ENCODE data around the gene RNF151. TPM values are rescaled to one million over a fixed set of nuclear protein-coding genes. Genes with fewer than 3 reads are reported as not detected.
A peak's percentile ranks its signal among the peaks of the same experiment; 100 is the strongest.

RNF151 gene
- total and polyA plus RNA-seq, 2 of the 13 experiments (the other 11 are each of a cell fraction or from before 2014, with no cell fraction given): not detected

DNA sequence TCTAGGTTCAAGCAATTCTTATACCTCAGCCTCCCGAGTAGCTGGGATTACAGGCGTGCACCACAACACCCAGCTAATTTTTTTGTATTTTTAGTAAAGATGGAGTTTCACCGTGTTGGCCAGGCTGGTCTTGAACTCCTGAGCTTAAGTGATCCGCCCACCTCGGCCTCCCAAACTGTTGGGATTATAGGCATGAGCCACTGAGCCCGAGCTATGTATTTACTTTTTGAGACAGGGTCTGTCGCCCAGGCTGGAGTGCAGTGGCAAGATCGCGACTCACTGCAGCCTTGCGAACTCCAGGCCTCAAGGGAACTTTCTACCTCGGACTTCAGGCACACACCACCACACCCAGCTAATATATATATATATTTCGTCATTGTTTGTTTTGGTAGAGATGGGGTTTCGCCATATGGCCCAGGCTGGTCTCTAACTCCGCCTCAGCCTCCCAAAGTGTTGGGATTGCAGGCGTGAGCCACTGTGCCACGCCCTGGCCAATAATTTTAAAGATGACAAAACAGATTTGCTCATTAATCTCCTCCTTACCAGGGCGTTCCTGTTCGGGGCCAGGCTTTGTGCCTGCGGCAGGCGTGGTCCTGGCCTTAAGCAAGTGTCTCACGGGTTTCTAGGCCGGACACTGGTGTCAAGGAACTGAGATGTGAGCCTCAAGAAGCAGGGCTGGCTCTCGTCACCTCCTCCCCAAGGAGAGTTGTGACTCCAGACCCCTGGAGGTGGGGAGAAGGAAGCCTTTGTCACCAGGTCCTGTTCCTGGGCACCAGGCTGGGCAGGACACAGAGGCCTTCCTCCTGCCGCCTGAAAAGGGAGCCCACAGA is 48.7 kb downstream of the RNF151 start (continued):
- TF ChIP-seq ZNF350 (CRISPR knock-in tag; IDR thresholded peaks at IDR 0.05; ENCODE audit: borderline replicate concordance, low read depth) (no peak), DBP (CRISPR knock-in tag; IDR thresholded peaks at IDR 0.05; ENCODE audit: not compliant biosample characterization) (no peak), ZNF776 (CRISPR knock-in tag; IDR thresholded peaks at IDR 0.05) (no peak), TBX2 (CRISPR knock-in tag; IDR thresholded peaks at IDR 0.05; ENCODE audit: borderline replicate concordance) (0 out of 2 replicates have a peak, but pooled peaks have one; percentile 9), HMG20A (CRISPR knock-in tag; IDR thresholded peaks at IDR 0.05; ENCODE audit: borderline replicate concordance) (no peak), KAT7 (CRISPR knock-in tag; IDR thresholded peaks at IDR 0.05; ENCODE audit: borderline replicate concordance) (no peak), RORA (CRISPR knock-in tag; IDR thresholded peaks at IDR 0.05) (no peak), CEBPB (IDR thresholded peaks at IDR 0.05; ENCODE audit: borderline replicate concordance, low read depth, low read length) (peak; percentile 83), ZBTB7B (CRISPR knock-in tag; IDR thresholded peaks at IDR 0.05) (no peak), GFI1 (CRISPR knock-in tag; IDR thresholded peaks at IDR 0.05; ENCODE audit: borderline replicate concordance) (no peak), ZNF746 (CRISPR knock-in tag; IDR thresholded peaks at IDR 0.05) (no peak), NPAS2 (CRISPR knock-in tag; IDR thresholded peaks at IDR 0.05; ENCODE audit: borderline replicate concordance) (no peak), ZNF333 (CRISPR knock-in tag; IDR thresholded peaks at IDR 0.05; ENCODE audit: borderline replicate concordance) (no peak), ZBTB1 (CRISPR knock-in tag; IDR thresholded peaks at IDR 0.05; ENCODE audit: borderline replicate concordance) (no peak), SP140L (CRISPR knock-in tag; IDR thresholded peaks at IDR 0.05; ENCODE audit: borderline replicate concordance) (no peak), MBNL3 (CRISPR knock-in tag; conservative IDR thresholded peaks at IDR 0.05) (no peak)
- TF ChIP-seq, protein P1, sequence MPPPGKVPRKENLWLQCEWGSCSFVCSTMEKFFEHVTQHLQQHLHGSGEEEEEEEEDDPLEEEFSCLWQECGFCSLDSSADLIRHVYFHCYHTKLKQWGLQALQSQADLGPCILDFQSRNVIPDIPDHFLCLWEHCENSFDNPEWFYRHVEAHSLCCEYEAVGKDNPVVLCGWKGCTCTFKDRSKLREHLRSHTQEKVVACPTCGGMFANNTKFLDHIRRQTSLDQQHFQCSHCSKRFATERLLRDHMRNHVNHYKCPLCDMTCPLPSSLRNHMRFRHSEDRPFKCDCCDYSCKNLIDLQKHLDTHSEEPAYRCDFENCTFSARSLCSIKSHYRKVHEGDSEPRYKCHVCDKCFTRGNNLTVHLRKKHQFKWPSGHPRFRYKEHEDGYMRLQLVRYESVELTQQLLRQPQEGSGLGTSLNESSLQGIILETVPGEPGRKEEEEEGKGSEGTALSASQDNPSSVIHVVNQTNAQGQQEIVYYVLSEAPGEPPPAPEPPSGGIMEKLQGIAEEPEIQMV (CRISPR knock-in tag; IDR thresholded peaks at IDR 0.05; ENCODE audit: low read depth): no peak
- TF ChIP-seq, protein P2, sequence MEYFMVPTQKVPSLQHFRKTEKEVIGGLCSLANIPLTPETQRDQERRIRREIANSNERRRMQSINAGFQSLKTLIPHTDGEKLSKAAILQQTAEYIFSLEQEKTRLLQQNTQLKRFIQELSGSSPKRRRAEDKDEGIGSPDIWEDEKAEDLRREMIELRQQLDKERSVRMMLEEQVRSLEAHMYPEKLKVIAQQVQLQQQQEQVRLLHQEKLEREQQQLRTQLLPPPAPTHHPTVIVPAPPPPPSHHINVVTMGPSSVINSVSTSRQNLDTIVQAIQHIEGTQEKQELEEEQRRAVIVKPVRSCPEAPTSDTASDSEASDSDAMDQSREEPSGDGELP (IDR thresholded peaks at IDR 0.05; ENCODE audit: borderline replicate concordance, low read depth): no peak

All from HepG2 (cell line).